Esophagus muscularis mucosa (tissue), 4 donors: Measurements from ENCODE around the gene NTSR1. TPM values are rescaled to one million over a fixed set of nuclear protein-coding genes. Genes with fewer than 3 reads are reported as not detected.

Experiments
- DNase-seq: peaks from one replicate; pipeline ENCODE4 v3.0.0-alpha.2; 2017; ENCODE audit errors: extremely low spot score
- H3K27ac ChIP-seq, 4 donors: fragments of 200-600 bp; sonication (generic); replicated peaks in 1 of 4; 1 replicate in 3 of 4; 2 replicates in 1 of 4; pipeline ENCODE4 v1.5.1; 2016 to 2019; ENCODE audit warnings: mild to moderate bottlenecking in 1 of 4
- H3K27me3 ChIP-seq, 4 donors: fragments of 200-600 bp; sonication (generic); one replicate each; pipeline versions ENCODE4 v1.5.1 to v1.6.0; 2016 to 2019
- H3K36me3 ChIP-seq, 4 donors: fragments of 200-600 bp; sonication (generic); one replicate each; pipeline ENCODE4 v1.5.1; 2016 to 2019
- H3K4me1 ChIP-seq, 4 donors: fragments of 200-600 bp; sonication (generic); one replicate each; pipeline ENCODE4 v1.5.1; 2016 to 2019
- H3K4me3 ChIP-seq, 4 donors: fragments of 200-600 bp; sonication (generic); 1 replicate in 2 of 4; 2 replicates in 2 of 4; pipeline ENCODE4 v1.5.1; 2016 to 2019; ENCODE audit warnings: mild to moderate bottlenecking in 4 of 4, moderate library complexity in 1 of 4
- H3K9me3 ChIP-seq, 4 donors: fragments of 200-600 bp; sonication (generic); 1 replicate in 3 of 4; 2 replicates in 1 of 4; pipeline ENCODE4 v1.5.1; 2016 to 2019
- CTCF ChIP-seq, 3 experiments: fragments of 200-600 bp in 2 of 3; fragments of 450-650 bp in 1 of 3; sonication (generic) in 2 of 3; IDR thresholded peaks; one replicate each; pipeline ENCODE4 v1.5.1; 2017 to 2019; ENCODE audit warnings: antibody characterized with exemption in 3 of 3, mild to moderate bottlenecking in 2 of 3, moderate library complexity in 1 of 3
- EP300 ChIP-seq: sonication (generic); formaldehyde crosslinking; IDR thresholded peaks from one replicate; pipeline ENCODE4 v1.6.1; 2017; ENCODE audit warnings: antibody characterized with exemption
- POLR2A ChIP-seq: fragments of 450-650 bp; IDR thresholded peaks from one replicate; pipeline ENCODE4 v1.6.1; 2017; ENCODE audit warnings: antibody characterized with exemption, moderate library complexity, mild to moderate bottlenecking, low read depth
- POLR2AphosphoS5 ChIP-seq, 2 donors: sonication (generic); formaldehyde crosslinking; IDR thresholded peaks; one replicate each; pipeline ENCODE4 v1.6.1; 2017; ENCODE audit warnings: antibody characterized with exemption in 2 of 2
- WGBS: methylation state at CpG from one replicate; pipeline ENCODE4 v1.1.5; 2018; 5-methylcytosine and 5-hydroxymethylcytosine counted together
- intact Hi-C: fragments of 100-400 bp; cut with DNase I; formaldehyde crosslinking; loops from one replicate; pipeline ENCODE4 v1.15.1; 2023
- total RNA-seq, 4 donors: library from RNA; depleted of rRNA; stranded (reverse); fragments of >200 nt; gene quantifications; one replicate each; pipeline versions ENCODE4 v1.1.0 to v1.2.1, GENCODE V29; 2016

Gene NTSR1
- total RNA-seq, 4 donors from 2014 or later, result 0.42 to 1.6 (median 0.80) TPM

DNA sequence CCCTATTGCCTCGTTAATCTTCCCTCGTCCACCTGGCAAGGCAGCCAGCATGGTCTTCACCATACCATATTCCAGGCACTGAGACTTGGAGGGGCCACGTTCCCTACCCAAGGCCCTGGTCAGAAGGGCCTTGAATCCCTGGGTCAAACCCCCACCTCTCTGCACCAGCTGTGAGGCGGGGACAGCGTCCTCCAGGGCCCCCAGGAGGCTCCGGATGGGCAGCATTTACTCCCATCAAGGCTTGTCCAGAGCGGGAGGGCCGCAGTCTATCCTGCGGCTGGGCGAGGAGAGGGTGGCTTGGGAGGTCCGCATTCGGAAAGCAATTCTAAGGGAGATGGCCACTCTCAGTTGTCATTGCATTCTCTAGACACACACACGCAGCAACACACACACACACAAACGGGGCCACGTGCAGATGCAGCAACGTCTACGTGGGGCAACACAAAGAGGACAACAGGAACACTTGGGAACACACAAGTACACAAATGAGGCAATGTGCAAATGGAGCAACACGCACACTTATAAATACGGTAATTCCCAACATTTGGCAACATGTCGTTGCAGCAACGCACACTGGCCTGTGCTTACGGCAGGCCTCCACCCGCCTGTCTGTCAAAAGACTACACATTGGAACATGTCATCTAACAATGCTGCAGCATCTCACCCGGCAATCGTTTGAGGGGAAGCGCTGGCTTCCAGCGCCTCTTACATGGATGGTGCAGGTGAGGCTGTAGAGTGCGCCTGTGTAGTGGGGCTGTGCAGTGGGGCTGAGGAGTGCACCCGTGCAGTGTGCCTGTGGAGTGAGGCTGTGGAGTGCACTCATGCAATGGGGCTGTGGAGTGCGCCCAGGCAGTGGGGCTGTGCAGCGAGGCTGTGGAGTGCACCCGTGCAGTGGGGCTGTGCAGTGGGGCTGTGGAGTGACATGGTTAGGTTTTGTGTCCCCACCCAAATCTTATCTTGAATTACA lies 12.9 kb upstream of the NTSR1 start:
- H3K27ac ChIP-seq, result no peak overlapping the region
- intact Hi-C loops, result no loop called here
- H3K27me3 ChIP-seq, result peaks cover 0 to 24% (median 2%) of the 10 kb centered on the region in 4 donors
- DNase-seq, result no peak
- no peaks in the 10 kb centered on the region for H3K9me3 ChIP-seq
- peaks cover 0 to 8% (median 0%) of the 10 kb centered on the region in 4 donors for H3K4me1 ChIP-seq
- TF ChIP-seq CTCF (IDR thresholded peaks at IDR 0.05), result no peak
- no peaks in the 10 kb centered on the region for H3K36me3 ChIP-seq
- no peak overlapping the region for H3K4me3 ChIP-seq
- 84% methylated on average over 29 of the region's 32 CpGs for WGBS

- DNase-seq, result no peak
- no peak for TF ChIP-seq POLR2A
- TF ChIP-seq POLR2AphosphoS5 (IDR thresholded peaks at IDR 0.05), result no peak
- TF ChIP-seq CTCF (IDR thresholded peaks at IDR 0.05), result no peak
- TF ChIP-seq EP300, result no peak
- Histone ChIP-seq H3K4me3 (no peak overlapping the region), H3K9me3 (no peaks in the 10 kb centered on the region), H3K27ac (no peak overlapping the region), H3K27me3 (peaks cover 0 to 24% (median 2%) of the 10 kb centered on the region in 4 donors), H3K4me1 (peaks cover 0 to 8% (median 0%) of the 10 kb centered on the region in 4 donors), H3K36me3 (no peaks in the 10 kb centered on the region)
- intact Hi-C loops, result no loop called here
- 88% methylated on average over 14 of the region's 16 CpGs for WGBS
Measured at GRCh38 chr20:62696434-62696957, 12.1 kb upstream of the NTSR1 start.

DNA sequence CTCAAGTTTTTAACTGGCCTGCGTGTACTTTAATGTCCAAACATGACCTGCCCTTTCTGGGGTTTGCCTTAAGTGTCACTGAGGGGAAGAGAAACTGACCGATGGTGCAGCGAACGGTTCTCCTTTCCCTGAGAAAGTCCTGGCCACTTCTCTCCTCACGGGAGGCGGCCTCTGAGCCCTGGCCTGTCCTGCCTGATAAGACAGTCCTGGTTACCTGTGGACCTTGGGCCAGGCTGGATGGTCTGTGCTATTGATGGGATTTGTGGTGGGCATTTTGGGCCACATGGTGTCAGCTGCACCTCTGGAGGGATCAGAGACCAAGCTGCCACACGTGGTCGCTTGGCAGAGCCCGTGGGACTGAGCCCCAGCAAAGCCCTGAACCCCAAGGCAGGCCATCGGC lies 11.6 kb upstream of the NTSR1 start:
- TF ChIP-seq EP300 (no peak), POLR2A (no peak), POLR2AphosphoS5 (IDR thresholded peaks at IDR 0.05) (no peak), CTCF (IDR thresholded peaks at IDR 0.05) (no peak)
- Histone ChIP-seq H3K9me3 (no peaks in the 10 kb centered on the region), H3K36me3 (no peaks in the 10 kb centered on the region), H3K4me3 (no peak overlapping the region), H3K27me3 (peaks cover 0 to 20% (median under 1%) of the 10 kb centered on the region in 4 donors), H3K27ac (peak overlapping the region in 1 of 4 donors; percentile 31), H3K4me1 (peaks cover 0 to 6% (median 0%) of the 10 kb centered on the region in 4 donors)
- no peak for DNase-seq
- WGBS, result 77% methylated on average over 6 of the region's 10 CpGs
- intact Hi-C loops, result no loop called here

- no peak for TF ChIP-seq CTCF (IDR thresholded peaks at IDR 0.05)
- intact Hi-C loops, result no loop called here
- H3K4me3 ChIP-seq, result no peak overlapping the region
Measured at GRCh38 chr20:62697468-62697912, 11.1 kb upstream of the NTSR1 start.

More at GRCh38 chr20:62697468-62697912, 11.1 kb upstream of the NTSR1 start:
- WGBS, result 90% methylated on average over 11 of the region's 11 CpGs
- DNase-seq, result no peak
- H3K27me3 ChIP-seq, result peaks cover 0 to 17% (median 0%) of the 10 kb centered on the region in 4 donors
- H3K4me1 ChIP-seq, result peaks cover 0 to 3% (median 0%) of the 10 kb centered on the region in 4 donors
- H3K9me3 ChIP-seq, result no peaks in the 10 kb centered on the region
- H3K36me3 ChIP-seq, result no peaks in the 10 kb centered on the region
- H3K27ac ChIP-seq, result peak overlapping the region in 1 of 4 donors; percentile 31
